ENCODE data around the gene EGF.

GRCh38 chr4:110002326-110002725 is 89.6 kb downstream of the EGF start:
- TF ChIP-seq CTCF (conservative IDR thresholded peaks at IDR 0.05 in 1 of 2, IDR thresholded peaks at IDR 0.05 in 1 of 2; ENCODE audit: extremely low read depth in 1 of 2, insufficient read depth in 1 of 2, low read depth in 1 of 2, low read length in 2 of 2) (no peak), EZH2 (IDR thresholded peaks at IDR 0.05; ENCODE audit: borderline replicate concordance, low read length) (no peak)
